Sigmoid colon (tissue), 7 donors: ENCODE data around the gene PTPN13. TPM values are rescaled to one million over a fixed set of nuclear protein-coding genes. Genes with fewer than 3 reads are reported as not detected.

Experiments
- DNase-seq: peaks from one replicate; pipeline ENCODE4 v3.0.0-alpha.2; 2019
- H3K27ac ChIP-seq, 4 donors: fragments of 200-600 bp; sonication (generic); one replicate each; pipeline ENCODE4 v1.5.1; 2016 to 2019; ENCODE audit warnings: mild to moderate bottlenecking in 1 of 4
- H3K27me3 ChIP-seq, 3 donors: fragments of 200-600 bp; sonication (generic); one replicate each; pipeline ENCODE4 v1.5.1; 2019; ENCODE audit warnings: mild to moderate bottlenecking in 1 of 3
- H3K36me3 ChIP-seq, 4 donors: fragments of 200-600 bp; sonication (generic); one replicate each; pipeline ENCODE4 v1.5.1; 2016 to 2019
- H3K4me1 ChIP-seq, 4 donors: fragments of 200-600 bp; sonication (generic); one replicate each; pipeline ENCODE4 v1.5.1; 2017 to 2019
- H3K4me3 ChIP-seq, 4 donors: fragments of 200-600 bp; sonication (generic); one replicate each; pipeline ENCODE4 v1.5.1; 2017 to 2019; ENCODE audit warnings: mild to moderate bottlenecking in 2 of 4, moderate library complexity in 1 of 4
- H3K9me3 ChIP-seq, 4 donors: fragments of 200-600 bp in 3 of 4; sonication (generic) in 3 of 4; one replicate each; pipeline versions ENCODE4 v1.5.1 to v1.6.1; 2013 to 2019
- CTCF ChIP-seq, 4 experiments: fragments of 450-650 bp in 3 of 4; fragments of 200-600 bp in 1 of 4; IDR thresholded peaks; one replicate each; pipeline ENCODE4 v1.5.1; 2016 to 2019; ENCODE audit warnings: antibody characterized with exemption in 4 of 4, mild to moderate bottlenecking in 3 of 4, moderate library complexity in 2 of 4
- EP300 ChIP-seq, 4 donors: sonication (generic); formaldehyde crosslinking; IDR thresholded peaks; one replicate each; pipeline ENCODE4 v1.6.1; 2017; ENCODE audit warnings: antibody characterized with exemption in 4 of 4
- POLR2A ChIP-seq, 2 donors: fragments of 450-650 bp; IDR thresholded peaks; one replicate each; pipeline ENCODE4 v1.6.1; 2016; ENCODE audit warnings: antibody characterized with exemption in 2 of 2, mild to moderate bottlenecking in 2 of 2, moderate library complexity in 2 of 2
- POLR2AphosphoS5 ChIP-seq, 4 donors: sonication (generic); formaldehyde crosslinking; IDR thresholded peaks; one replicate each; pipeline ENCODE4 v1.6.1; 2017; ENCODE audit warnings: antibody characterized with exemption in 4 of 4
- WGBS, 2 donors: extraction: QIAGEN DNeasy Blood & Tissue Kit; methylation state at CpG; one replicate each; pipeline ENCODE4 v1.1.7; 2013; 5-methylcytosine and 5-hydroxymethylcytosine counted together
- intact Hi-C: fragments of 100-400 bp; cut with DNase I; formaldehyde crosslinking; loops from one replicate; pipeline ENCODE4 v1.15.1; 2023
- polyA plus RNA-seq, 3 donors: library from polyadenylated mRNA; stranded (reverse); fragments of 200-250 nt; gene quantifications; one replicate each; pipeline ENCODE4 v1.2.3, GENCODE V29; 2013
- total RNA-seq, 4 donors: library from RNA; depleted of rRNA; stranded (reverse); fragments of >200 nt; gene quantifications; one replicate each; pipeline ENCODE4 v1.1.0, GENCODE V29; 2016
- donor health status: healthy with polysubstance abuse.
- donor health status: Bipolar disorder and iron deficiency.
- donor health status: healthy.

The PTPN13 gene
- total and polyA plus RNA-seq, 7 donors = 0.60 to 16.1 (median 9.9) TPM

- Histone ChIP-seq H3K36me3 (no peaks in the 10 kb centered on the region), H3K4me1 (no peaks in the 10 kb centered on the region), H3K9me3 (no peaks in the 10 kb centered on the region), H3K27ac (no peak overlapping the region), H3K4me3 (no peak overlapping the region), H3K27me3 (no peaks in the 10 kb centered on the region)
- TF ChIP-seq POLR2A (IDR thresholded peaks at IDR 0.05) (no peak), POLR2AphosphoS5 (IDR thresholded peaks at IDR 0.05) (no peak), CTCF (IDR thresholded peaks at IDR 0.05) (no peak)
- intact Hi-C loops = no loop called here
- no peak for DNase-seq
Observed at GRCh38 chr4:86846921-86847320, 252.8 kb downstream of the PTPN13 start.

GRCh38 chr4:86847571-86847970 is 253.5 kb downstream of the PTPN13 start:
- DNase-seq = no peak
- Histone ChIP-seq H3K9me3 (no peaks in the 10 kb centered on the region), H3K4me3 (no peak overlapping the region), H3K36me3 (no peaks in the 10 kb centered on the region), H3K27me3 (no peaks in the 10 kb centered on the region), H3K27ac (no peak overlapping the region), H3K4me1 (no peaks in the 10 kb centered on the region)
- no peak for TF ChIP-seq POLR2A (IDR thresholded peaks at IDR 0.05)
- TF ChIP-seq EP300 (IDR thresholded peaks at IDR 0.05) = no peak
- TF ChIP-seq CTCF (IDR thresholded peaks at IDR 0.05) = no peak
- no peak for TF ChIP-seq POLR2AphosphoS5 (IDR thresholded peaks at IDR 0.05)
- intact Hi-C loops = no loop called here
- 82 to 93% methylated on average over 4 of the region's 4 CpGs for WGBS, 2 donors

GRCh38 chr4:86848136-86848535 is 254.0 kb downstream of the PTPN13 start:
- intact Hi-C loops = no loop called here
- Histone ChIP-seq H3K9me3 (no peaks in the 10 kb centered on the region), H3K27me3 (no peaks in the 10 kb centered on the region), H3K27ac (peak overlapping the region in 1 of 4 donors; percentile 17), H3K36me3 (no peaks in the 10 kb centered on the region), H3K4me3 (peak overlapping the region in 1 of 4 donors; percentile 12), H3K4me1 (no peaks in the 10 kb centered on the region)
- WGBS, 2 donors = 74 to 78% methylated on average over 7 of the region's 7 CpGs
- no peak for TF ChIP-seq POLR2AphosphoS5 (IDR thresholded peaks at IDR 0.05)
- TF ChIP-seq CTCF (IDR thresholded peaks at IDR 0.05) = no peak
- no peak for TF ChIP-seq POLR2A (IDR thresholded peaks at IDR 0.05)
- no peak for TF ChIP-seq EP300 (IDR thresholded peaks at IDR 0.05)
- no peak for DNase-seq

GRCh38 chr4:86848732-86849619 is 254.9 kb downstream of the PTPN13 start, which contains the start of gene SLC10A6:
Gene SLC10A6 (minus strand): TSS chr4:86849384. CDS start chr4:86849115, 269 bp downstream.
- Histone ChIP-seq H3K36me3 (no peaks in the 10 kb centered on the region), H3K9me3 (no peaks in the 10 kb centered on the region), H3K4me1 (no peaks in the 10 kb centered on the region), H3K27ac (peak within 1 kb of the TSS in 1 of 4 donors; percentile 17), H3K27me3 (no peaks in the 10 kb centered on the region), H3K4me3 (peak within 1 kb of the TSS in 1 of 4 donors; percentile 12)
- intact Hi-C loops = no loop called here
- TF ChIP-seq CTCF (IDR thresholded peaks at IDR 0.05) (no peak), EP300 (IDR thresholded peaks at IDR 0.05) (no peak), POLR2AphosphoS5 (IDR thresholded peaks at IDR 0.05) (peak in 2 of 4 donors; percentile 11 to 25)
- DNase-seq = no peak
- WGBS, 2 donors = 86% methylated on average over 11 of the region's 11 CpGs
